ENCODE measurements around the gene NXT1.

Gene NXT1

GRCh38 chr20:23318347-23318746, 32.2 kb upstream of the NXT1 start:
- Histone ChIP-seq H3K27me3 (replicated peaks; ENCODE audit: control insufficient read depth, insufficient read depth, low read length) (no peaks in the 10 kb centered on the region; the same call in 1 of the 2 replicates), H3K36me3 (ENCODE audit: control insufficient read depth, insufficient read depth, low read length) (no peaks in the 10 kb centered on the region), H3K4me3 (replicated peaks; ENCODE audit: low read depth, low read length) (no peak overlapping the region)
- DNase-seq (ENCODE audit: extremely low read depth, insufficient read length): no peak
- TF ChIP-seq CTCF (IDR thresholded peaks at IDR 0.05; ENCODE audit: insufficient read depth, low read length, poor library complexity, severe bottlenecking): no peak

GRCh38 chr20:23320317-23320716, 30.3 kb upstream of the NXT1 start:
- no peak for DNase-seq (ENCODE audit: extremely low read depth, insufficient read length)
- TF ChIP-seq CTCF (IDR thresholded peaks at IDR 0.05; ENCODE audit: insufficient read depth, low read length, poor library complexity, severe bottlenecking): peak; percentile 35

GRCh38 chr20:23325107-23325506, 25.5 kb upstream of the NXT1 start:
- Histone ChIP-seq H3K27me3 (replicated peaks; ENCODE audit: control insufficient read depth, insufficient read depth, low read length) (no peaks in the 10 kb centered on the region), H3K36me3 (ENCODE audit: control insufficient read depth, insufficient read depth, low read length) (no peaks in the 10 kb centered on the region), H3K4me3 (replicated peaks; ENCODE audit: low read depth, low read length) (no peak overlapping the region)
- no peak for DNase-seq (ENCODE audit: extremely low read depth, insufficient read length)
- no peak for TF ChIP-seq CTCF (IDR thresholded peaks at IDR 0.05; ENCODE audit: insufficient read depth, low read length, poor library complexity, severe bottlenecking)

More at GRCh38 chr20:23320317-23320716, 30.3 kb upstream of the NXT1 start:
- Histone ChIP-seq H3K4me3 (replicated peaks; ENCODE audit: low read depth, low read length) (no peak overlapping the region), H3K27me3 (replicated peaks; ENCODE audit: control insufficient read depth, insufficient read depth, low read length) (no peaks in the 10 kb centered on the region; the same call in 1 of the 2 replicates), H3K36me3 (ENCODE audit: control insufficient read depth, insufficient read depth, low read length) (no peaks in the 10 kb centered on the region)

GRCh38 chr20:23326774-23327173, 23.8 kb upstream of the NXT1 start:
- TF ChIP-seq CTCF (IDR thresholded peaks at IDR 0.05; ENCODE audit: insufficient read depth, low read length, poor library complexity, severe bottlenecking): no peak
- no peak for DNase-seq (ENCODE audit: extremely low read depth, insufficient read length)
- Histone ChIP-seq H3K4me3 (replicated peaks; ENCODE audit: low read depth, low read length) (no peak overlapping the region), H3K27me3 (replicated peaks; ENCODE audit: control insufficient read depth, insufficient read depth, low read length) (no peaks in the 10 kb centered on the region), H3K36me3 (ENCODE audit: control insufficient read depth, insufficient read depth, low read length) (no peaks in the 10 kb centered on the region)

- H3K4me3 ChIP-seq (replicated peaks; ENCODE audit: low read depth, low read length): no peak overlapping the region
- H3K36me3 ChIP-seq (ENCODE audit: control insufficient read depth, insufficient read depth, low read length): no peaks in the 10 kb centered on the region
- no peaks in the 10 kb centered on the region for H3K27me3 ChIP-seq (replicated peaks; ENCODE audit: control insufficient read depth, insufficient read depth, low read length)
- no peak for TF ChIP-seq CTCF (IDR thresholded peaks at IDR 0.05; ENCODE audit: insufficient read depth, low read length, poor library complexity, severe bottlenecking)
- no peak for DNase-seq (ENCODE audit: extremely low read depth, insufficient read length)
Observed at GRCh38 chr20:23327617-23328333, 22.8 kb upstream of the NXT1 start.

Data from GM06990 (cell line).